ENCODE measurements around the gene TMUB1. TPM values are rescaled to one million over a fixed set of nuclear protein-coding genes. Genes with fewer than 3 reads are reported as not detected.

Gene TMUB1
- total and polyA plus RNA-seq, 9 of the 15 experiments (the other 6 are each of a cell fraction or from before 2014, with no cell fraction given) = 0.14 to 241 (median 74.1) TPM

DNA sequence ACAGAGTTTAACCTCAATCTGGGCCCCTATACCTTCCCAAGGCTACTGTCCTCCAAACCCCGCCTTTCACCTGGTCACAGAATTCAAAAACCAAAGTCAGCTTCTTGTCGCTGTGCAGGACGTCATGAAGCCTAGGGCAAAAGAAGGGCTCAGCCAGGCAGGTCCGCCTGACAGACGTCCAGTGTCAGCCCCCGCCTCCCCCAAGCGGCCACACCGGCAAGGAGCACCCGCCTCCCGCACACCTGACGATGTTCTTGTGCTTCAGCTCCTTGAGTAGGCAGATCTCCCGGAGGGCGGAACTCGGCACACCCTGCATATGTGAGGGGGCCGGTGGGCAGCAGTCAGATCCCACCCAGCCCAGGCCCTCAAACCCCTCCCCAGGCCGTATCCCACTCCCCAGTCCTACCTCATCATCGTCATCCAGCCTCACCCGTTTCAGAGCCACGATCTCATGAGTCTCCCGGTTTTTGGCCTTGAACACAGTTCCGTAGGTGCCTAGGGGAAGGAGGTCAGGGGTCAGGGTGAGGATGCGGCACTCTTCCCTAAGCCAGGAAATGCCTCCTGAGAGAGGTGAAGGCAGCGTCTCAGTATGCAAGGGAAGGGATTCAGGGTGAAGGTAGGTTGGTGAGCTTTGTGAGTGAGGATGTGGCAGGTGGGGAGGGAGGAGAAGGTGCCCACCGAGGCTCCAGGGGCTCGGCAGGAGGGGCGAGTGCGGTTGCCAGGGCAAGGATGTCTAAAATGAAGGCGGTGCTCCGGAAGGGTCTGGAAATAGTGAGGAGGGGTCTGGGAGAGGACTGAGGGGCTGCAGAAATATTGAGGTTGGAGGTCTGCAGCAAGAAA, 26.4 kb downstream of the TMUB1 start (continued):
- TF ChIP-seq, protein P1, sequence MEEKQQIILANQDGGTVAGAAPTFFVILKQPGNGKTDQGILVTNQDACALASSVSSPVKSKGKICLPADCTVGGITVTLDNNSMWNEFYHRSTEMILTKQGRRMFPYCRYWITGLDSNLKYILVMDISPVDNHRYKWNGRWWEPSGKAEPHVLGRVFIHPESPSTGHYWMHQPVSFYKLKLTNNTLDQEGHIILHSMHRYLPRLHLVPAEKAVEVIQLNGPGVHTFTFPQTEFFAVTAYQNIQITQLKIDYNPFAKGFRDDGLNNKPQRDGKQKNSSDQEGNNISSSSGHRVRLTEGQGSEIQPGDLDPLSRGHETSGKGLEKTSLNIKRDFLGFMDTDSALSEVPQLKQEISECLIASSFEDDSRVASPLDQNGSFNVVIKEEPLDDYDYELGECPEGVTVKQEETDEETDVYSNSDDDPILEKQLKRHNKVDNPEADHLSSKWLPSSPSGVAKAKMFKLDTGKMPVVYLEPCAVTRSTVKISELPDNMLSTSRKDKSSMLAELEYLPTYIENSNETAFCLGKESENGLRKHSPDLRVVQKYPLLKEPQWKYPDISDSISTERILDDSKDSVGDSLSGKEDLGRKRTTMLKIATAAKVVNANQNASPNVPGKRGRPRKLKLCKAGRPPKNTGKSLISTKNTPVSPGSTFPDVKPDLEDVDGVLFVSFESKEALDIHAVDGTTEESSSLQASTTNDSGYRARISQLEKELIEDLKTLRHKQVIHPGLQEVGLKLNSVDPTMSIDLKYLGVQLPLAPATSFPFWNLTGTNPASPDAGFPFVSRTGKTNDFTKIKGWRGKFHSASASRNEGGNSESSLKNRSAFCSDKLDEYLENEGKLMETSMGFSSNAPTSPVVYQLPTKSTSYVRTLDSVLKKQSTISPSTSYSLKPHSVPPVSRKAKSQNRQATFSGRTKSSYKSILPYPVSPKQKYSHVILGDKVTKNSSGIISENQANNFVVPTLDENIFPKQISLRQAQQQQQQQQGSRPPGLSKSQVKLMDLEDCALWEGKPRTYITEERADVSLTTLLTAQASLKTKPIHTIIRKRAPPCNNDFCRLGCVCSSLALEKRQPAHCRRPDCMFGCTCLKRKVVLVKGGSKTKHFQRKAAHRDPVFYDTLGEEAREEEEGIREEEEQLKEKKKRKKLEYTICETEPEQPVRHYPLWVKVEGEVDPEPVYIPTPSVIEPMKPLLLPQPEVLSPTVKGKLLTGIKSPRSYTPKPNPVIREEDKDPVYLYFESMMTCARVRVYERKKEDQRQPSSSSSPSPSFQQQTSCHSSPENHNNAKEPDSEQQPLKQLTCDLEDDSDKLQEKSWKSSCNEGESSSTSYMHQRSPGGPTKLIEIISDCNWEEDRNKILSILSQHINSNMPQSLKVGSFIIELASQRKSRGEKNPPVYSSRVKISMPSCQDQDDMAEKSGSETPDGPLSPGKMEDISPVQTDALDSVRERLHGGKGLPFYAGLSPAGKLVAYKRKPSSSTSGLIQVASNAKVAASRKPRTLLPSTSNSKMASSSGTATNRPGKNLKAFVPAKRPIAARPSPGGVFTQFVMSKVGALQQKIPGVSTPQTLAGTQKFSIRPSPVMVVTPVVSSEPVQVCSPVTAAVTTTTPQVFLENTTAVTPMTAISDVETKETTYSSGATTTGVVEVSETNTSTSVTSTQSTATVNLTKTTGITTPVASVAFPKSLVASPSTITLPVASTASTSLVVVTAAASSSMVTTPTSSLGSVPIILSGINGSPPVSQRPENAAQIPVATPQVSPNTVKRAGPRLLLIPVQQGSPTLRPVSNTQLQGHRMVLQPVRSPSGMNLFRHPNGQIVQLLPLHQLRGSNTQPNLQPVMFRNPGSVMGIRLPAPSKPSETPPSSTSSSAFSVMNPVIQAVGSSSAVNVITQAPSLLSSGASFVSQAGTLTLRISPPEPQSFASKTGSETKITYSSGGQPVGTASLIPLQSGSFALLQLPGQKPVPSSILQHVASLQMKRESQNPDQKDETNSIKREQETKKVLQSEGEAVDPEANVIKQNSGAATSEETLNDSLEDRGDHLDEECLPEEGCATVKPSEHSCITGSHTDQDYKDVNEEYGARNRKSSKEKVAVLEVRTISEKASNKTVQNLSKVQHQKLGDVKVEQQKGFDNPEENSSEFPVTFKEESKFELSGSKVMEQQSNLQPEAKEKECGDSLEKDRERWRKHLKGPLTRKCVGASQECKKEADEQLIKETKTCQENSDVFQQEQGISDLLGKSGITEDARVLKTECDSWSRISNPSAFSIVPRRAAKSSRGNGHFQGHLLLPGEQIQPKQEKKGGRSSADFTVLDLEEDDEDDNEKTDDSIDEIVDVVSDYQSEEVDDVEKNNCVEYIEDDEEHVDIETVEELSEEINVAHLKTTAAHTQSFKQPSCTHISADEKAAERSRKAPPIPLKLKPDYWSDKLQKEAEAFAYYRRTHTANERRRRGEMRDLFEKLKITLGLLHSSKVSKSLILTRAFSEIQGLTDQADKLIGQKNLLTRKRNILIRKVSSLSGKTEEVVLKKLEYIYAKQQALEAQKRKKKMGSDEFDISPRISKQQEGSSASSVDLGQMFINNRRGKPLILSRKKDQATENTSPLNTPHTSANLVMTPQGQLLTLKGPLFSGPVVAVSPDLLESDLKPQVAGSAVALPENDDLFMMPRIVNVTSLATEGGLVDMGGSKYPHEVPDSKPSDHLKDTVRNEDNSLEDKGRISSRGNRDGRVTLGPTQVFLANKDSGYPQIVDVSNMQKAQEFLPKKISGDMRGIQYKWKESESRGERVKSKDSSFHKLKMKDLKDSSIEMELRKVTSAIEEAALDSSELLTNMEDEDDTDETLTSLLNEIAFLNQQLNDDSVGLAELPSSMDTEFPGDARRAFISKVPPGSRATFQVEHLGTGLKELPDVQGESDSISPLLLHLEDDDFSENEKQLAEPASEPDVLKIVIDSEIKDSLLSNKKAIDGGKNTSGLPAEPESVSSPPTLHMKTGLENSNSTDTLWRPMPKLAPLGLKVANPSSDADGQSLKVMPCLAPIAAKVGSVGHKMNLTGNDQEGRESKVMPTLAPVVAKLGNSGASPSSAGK (IDR thresholded peaks at IDR 0.05) = no peak
- peak; percentile 75 for TF ChIP-seq SNRNP70 (optimal IDR thresholded peaks at IDR 0.05; ENCODE audit: low read depth, low read length)
- no peak for TF ChIP-seq SRSF1 (IDR thresholded peaks at IDR 0.05; ENCODE audit: low read depth, low read length)
- no peak for TF ChIP-seq ZNF282 (CRISPR knock-in tag; IDR thresholded peaks at IDR 0.05)
- TF ChIP-seq U2AF2 (optimal IDR thresholded peaks at IDR 0.05; ENCODE audit: low read depth, low read length) = no peak
- no peak for TF ChIP-seq ZBTB17 (CRISPR knock-in tag; IDR thresholded peaks at IDR 0.05)
- TF ChIP-seq CBFA2T2 (conservative IDR thresholded peaks at IDR 0.05) = no peak
- TF ChIP-seq RHOXF2B (CRISPR knock-in tag; conservative IDR thresholded peaks at IDR 0.05) = no peak
- no peak for TF ChIP-seq CREB5 (CRISPR knock-in tag; IDR thresholded peaks at IDR 0.05)
- TF ChIP-seq, protein P2, sequence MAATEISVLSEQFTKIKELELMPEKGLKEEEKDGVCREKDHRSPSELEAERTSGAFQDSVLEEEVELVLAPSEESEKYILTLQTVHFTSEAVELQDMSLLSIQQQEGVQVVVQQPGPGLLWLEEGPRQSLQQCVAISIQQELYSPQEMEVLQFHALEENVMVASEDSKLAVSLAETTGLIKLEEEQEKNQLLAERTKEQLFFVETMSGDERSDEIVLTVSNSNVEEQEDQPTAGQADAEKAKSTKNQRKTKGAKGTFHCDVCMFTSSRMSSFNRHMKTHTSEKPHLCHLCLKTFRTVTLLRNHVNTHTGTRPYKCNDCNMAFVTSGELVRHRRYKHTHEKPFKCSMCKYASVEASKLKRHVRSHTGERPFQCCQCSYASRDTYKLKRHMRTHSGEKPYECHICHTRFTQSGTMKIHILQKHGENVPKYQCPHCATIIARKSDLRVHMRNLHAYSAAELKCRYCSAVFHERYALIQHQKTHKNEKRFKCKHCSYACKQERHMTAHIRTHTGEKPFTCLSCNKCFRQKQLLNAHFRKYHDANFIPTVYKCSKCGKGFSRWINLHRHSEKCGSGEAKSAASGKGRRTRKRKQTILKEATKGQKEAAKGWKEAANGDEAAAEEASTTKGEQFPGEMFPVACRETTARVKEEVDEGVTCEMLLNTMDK (IDR thresholded peaks at IDR 0.05; ENCODE audit: borderline replicate concordance, insufficient read depth, low read depth, low read length, poor library complexity, severe bottlenecking) = no peak
- no peak for TF ChIP-seq RFX7 (CRISPR knock-in tag; IDR thresholded peaks at IDR 0.05)

All from K562 (cell line).